ENCODE results near the gene RASD2.

The RASD2 gene

DNA sequence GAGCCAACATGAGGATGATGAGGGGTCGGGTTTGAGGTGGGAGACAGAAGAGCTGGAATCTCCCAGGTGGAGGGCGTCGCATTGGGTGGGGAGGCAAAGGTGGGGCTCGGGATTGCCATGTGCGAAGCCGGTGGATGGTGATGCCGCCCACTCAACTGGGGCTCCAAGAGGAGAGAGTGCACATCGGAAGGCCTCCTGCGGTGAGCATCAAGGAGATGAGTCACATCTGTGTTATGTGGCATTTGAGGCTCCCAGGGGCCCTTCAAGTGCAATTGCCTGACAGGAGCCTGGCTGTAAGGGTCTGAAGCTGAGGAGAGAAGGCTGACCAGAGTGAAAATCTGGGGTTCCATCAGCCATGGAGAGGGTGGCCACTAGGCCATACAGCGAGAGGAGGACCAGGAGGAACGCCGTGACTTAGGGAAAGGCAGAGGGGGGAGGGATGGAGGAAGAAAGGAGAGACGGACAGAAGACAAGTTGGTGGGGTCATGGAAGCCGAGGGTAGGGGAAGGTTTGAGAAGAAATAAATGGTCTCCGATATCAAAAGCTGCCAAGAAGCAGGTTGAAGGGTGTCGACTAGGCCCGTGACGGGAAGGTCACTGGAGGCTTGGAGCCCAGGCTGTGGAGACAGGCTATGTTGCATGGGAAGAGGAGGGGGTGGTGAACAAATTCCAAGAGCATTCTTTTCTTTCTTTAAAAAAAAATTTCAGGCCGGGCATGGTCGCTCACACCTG lies 21.3 kb downstream of the RASD2 start:
- no peak for DNase-seq

DNA sequence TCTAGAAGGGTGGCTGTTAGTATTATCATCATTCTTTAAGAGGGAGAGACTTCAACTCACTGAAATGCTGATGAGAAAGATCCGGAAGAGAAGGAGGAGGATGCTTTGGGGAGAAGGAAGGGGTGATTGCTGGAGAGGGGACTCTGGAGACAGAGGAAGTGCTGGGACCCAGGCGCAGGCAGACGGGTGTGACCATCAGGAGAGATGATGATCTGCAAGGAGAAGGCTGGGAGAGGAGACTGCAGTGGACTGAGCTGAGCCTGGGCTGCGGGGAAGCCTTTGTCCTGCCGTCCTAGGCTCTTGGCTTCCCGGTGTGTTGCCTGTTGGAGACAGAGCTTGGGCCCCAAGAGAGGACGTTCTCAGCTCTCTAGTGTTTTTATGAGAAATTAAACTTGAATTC lies 22.6 kb downstream of the RASD2 start:
- DNase-seq, result no peak

GRCh38 chr22:35564975-35565867 lies 24.6 kb downstream of the RASD2 start:
- no peak for DNase-seq

DNA sequence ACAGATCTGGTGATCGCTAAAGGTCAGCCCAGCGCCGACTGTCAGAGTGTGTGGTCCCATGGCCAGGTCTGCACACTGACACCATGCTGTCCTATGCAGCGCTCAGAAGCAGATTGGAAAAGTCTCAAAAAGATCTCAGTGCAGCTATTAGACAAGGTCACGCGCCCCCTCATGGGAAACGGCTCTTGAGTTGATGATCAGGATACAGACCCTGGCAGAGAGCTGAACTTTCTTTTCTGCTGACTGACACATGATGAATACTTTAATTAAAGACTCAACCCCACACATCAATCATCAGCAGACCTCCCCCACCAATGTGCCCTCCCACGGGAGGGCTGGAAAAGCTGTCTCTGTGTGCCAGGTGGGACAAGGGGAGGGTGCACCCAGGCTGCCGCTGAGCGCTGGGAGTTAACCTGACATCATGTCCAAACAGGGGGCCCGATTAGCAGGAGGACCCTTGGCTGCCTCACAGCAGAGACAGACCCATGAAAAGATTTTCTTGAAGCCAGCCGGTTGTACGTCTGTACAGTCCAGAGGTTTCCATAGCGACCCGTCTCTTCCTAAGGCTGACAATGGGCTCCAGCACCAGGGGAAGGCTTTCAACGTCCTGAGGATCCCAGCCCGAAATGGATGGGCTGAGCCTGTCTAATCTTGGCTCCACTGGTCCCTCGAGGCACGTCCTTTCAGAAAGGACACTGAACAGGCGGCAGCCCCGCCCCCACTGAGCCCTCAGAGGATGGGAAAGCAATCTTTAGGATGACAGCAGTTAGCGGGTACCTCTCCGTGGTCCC lies 26.9 kb downstream of the RASD2 start:
- no peak for DNase-seq

DNA sequence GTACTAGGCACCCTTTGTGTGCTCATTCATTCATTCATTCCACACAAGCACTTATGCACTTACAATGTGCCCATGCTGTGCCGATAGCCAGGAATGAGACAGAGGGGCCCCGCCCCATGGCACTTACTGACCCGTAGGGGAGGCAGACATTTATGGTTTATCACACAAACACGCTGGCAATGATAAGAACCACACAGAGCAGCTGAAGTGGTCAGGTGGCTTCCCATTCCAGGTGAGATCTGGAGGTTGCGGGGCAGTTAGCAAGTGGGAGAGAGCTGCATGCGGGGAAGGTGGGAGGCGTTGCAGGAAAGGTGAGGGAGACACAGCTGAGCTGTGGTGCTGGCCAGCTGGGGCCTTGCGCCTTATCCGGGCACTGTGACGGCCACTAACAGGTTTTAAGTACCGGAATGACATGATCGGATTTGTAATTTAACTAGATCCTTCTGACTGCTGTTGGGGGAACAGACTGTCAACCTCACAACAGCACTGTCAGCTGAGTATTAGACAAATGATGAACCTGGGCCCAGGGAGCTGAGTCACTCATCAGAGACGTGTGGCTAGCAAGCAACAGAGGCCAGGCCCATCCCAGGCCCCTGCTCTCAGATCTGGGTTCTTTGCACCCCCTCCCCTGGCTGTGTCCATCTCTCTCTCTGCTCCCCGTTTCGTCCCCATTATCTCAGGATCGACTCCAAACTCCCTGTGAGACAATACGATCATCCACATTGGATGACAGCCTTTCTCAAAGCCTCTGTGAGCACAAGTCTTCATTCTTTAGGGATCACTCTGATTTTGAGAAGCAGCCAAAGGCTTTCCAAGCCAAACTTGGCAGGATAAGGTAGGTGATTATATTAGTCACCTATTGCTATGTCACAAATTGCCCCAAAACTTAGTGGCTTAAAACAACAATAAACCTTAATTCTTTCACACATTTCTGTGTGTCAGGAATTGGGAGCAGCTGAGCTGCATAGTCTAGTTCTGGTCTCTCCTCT lies 28.4 kb downstream of the RASD2 start:
- no peak for DNase-seq

GRCh38 chr22:35569916-35570315 lies 29.3 kb downstream of the RASD2 start:
- DNase-seq, result no peak

DNA sequence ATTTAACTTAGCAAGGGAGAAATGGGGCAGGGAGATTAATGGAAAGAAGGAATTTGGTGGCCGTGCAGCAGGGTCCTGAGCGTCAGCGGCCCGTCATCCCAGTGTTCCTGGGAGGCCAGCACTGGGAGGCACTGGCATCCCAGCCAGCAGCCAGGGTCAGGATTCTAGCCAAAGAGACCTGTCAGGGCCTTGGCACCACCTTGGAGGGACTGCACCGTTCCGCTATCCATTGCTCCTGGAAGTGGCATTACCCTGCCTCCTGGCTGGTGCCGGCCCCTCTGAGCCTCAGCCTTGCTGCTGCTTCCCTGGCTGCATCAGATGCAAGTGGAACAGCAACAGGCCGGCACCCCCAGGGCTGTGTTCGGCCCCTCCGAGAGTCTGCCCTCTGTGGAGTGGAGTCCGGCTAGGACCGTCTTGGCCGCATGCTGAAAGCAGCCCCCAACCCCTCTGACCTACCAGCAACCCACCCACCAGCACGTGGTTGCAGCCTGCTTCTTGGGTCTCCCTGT lies 30.1 kb downstream of the RASD2 start:
- no peak for DNase-seq

DNA sequence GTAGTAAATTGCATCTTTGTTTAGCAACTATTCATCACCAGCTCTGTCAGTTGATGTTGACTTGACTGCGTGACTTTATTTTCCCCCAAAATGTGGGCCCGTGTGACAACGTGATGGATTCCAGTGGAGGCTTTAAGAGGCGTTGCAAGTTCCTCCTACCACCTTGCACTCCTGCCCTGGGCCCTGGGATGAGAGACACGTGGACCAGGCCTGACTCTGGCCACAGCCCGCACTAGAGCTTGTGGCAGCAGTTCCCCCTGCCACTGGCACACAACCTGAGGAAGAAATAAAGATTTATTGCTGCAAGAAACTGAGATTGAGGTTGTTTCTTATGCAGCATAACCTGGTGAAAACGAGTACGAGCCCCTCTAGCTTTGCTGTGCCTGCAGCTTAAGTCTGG lies 31.9 kb downstream of the RASD2 start:
- DNase-seq, result no peak

GRCh38 chr22:35575116-35575748 lies 34.6 kb downstream of the RASD2 start:
- DNase-seq, result no peak

DNA sequence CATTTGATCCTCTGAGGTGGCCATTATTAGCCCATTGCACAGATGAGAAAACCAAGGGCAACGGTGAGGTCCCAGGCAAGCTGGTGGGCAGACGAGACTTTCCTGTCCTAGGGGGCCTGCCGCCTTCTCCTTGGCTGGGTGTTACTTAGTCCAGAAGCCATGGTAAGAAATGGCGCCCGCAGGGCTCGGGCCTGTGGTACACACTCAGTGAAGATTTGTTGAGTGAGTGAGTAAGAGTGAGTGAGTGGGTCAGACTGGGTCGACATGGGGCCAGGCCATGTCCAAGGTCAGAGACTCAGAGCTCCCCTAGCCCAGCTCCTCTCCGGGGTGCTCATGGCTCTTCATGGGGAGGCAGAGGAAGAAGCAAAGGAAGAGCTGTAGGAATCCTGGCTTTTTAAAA lies 36.0 kb downstream of the RASD2 start:
- no peak for DNase-seq

DNA sequence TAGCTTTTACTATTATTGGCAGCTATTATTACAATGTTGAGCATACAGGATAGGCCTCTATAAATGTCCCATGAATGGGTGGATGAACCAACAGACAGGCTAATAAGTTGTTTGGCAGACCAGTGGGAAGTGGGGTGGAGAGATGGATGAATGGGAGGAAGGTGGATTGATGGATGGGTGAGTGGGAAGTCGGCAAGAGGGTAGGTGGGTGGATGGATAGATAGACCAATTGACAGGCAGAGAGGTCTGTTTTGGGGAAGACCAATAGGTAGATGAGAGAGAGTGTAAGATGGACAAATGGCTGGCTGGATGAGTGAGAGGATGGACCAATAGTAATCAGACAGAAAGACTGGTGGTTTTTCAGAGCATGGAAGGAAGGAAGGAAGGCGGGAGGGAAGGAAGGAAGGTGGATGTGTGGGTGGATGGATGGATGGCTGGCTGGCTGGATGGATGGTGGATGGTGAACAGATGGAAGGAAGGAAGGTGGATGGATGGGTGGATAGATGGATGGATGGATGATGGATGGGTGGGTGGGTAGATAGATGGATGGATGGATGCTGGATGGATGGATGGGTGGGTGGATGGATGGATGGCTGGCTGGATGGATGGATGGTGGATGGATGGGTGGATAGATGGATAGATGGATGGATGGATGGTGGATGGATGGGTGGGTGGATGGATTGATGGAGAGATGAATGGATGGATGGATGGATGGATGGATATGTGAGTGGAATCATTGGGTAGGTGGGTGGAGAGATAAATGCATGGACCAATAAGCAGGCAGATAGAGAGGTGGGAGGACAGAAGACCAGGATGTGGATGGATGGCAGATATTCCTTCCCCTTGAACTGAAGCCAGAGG lies 37.4 kb downstream of the RASD2 start:
- no peak for DNase-seq

DNA sequence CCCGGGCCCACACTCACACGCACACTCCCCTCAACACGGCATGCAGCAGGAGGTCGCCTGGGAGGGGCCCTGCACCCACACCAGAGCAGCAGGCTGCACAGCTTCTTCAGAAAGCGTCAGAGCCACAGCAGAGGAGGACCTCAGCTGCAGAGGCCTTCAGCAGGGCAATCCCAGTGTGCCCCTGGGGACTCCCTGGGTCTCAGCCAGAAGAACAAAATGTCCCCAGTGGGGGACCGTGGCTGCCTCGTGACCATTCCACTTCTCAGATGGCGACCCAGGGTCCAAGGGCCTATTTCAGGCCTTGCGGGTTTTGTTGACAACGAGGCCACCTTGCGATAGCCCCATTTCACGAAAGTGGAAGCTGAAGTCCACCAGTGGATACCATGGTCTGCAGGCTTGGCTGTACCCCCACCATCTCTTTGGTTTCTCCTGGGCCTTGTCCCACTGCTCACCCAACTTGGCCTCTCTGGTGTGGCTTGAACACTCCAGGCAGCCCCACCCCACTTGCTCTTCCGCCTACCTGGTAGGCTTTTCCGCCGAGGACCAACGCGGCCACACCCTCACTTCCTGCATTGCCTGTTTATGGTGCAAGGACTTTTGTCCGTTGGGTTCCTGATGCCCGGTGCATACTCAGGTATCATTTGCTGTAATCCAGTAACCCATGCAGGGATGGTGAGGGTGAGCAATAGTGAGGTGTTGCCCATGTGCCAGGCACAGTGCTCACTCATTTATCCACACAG lies 38.4 kb downstream of the RASD2 start:
- DNase-seq, result no peak

DNA sequence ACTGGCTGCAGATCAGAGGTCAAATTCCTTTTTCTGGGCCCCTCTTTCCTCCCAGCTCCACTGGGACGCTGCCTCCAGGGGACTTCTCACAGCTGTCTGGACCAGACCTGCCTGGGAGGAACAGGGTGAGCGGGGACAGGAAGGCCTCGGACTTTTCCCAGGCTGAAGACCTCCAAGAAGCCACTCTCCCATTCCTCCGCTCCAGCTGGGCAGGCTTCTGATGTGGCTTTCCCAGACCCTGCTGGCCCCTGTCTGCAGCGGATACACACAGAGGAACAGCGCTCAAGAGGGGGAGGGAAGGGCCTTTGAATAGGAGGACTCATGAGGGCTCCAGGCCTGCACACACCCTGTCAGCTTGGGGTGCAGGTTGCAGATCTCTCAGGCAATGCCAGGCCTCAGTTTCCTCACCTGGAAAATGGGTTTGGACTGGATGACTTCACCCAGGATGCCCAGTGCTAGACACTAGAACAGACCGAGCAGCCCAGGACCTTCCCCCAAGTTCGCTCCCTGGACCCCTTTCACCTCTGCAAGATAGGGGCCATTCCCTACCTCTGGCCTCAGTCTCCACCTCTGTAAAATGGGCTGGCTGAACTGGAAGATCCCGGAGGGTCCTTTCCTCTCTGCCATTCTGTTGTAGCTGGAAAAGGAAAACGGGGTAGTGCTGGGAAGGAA lies 39.9 kb downstream of the RASD2 start:
- DNase-seq, result no peak

DNA sequence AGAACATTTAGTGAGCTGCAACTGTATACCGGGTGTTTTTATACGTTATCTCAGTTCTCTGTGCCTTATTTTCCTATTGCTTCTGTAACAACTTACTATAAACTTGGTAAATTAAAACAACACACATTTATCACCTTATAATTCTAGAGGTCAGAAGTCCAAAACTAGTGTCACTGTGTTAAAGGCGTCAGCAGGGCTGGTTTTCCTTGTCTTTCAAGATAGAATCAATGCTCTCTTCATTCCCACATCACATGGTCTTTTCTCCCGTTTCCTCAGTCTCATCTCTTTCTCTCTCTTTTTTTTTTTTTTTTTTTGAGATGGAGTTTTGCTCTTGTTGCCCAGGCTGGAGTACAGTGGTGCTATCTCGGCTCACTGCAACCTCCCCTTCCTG lies 40.4 kb downstream of the RASD2 start:
- DNase-seq, result no peak

- DNase-seq, result no peak
Observed at GRCh38 chr22:35582218-35582860, 41.7 kb downstream of the RASD2 start.

DNA sequence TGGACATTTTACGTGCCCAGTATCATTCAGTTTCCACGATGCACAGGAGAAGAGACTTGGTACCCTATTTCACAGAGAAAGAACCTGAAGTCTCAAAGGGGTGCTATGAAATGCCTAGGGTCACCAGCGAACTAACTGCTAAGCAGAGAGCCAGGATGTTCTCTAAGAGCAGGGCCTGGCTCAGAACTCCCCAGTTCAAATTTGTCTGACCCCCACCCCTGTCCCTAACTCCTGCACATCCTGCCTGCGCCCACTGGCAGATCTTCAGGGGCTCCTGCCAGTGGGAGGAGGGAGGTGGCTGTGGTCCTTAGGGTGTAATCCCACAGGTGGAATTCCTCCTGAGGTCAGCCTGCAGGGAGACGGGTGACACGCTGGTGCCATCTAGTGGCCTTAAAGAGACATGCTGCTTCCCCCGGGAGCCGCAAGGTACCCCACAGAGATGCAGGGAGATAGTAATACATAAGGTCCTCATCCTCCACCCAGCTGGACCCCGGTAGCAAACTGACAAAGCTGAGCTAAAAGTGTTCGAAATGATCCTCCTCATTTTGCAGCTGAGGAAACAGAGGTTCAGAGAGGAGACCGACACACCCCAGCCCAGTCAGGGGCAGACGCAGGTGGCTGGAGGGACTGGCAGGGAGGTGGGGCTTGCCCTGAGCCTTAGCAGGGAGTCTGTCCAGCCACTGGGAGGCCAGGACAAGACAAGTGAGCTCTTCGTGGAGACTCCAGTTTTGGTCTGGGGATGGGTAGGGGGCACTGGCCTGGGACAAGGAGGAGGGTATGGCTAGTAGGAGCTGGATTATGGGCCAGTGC lies 42.4 kb downstream of the RASD2 start:
- no peak for DNase-seq

DNA sequence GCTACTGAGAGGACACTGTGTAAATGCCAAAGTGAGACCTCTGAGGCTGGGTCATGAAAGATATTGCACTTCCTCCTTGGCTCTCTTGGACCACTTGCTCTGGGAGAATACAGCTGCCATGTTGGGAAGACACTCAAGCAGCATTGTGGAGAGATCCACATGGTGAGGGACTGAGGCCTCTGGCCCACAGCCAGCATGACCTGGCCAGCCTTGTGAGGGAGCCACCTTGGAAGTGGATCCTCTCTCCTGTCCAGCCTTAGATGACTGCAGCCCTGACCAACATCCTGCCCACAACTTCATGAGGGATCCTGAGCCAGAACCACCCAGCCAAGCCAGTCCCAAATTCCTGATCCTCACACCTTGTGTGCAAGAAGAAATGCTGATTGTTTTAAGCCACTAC lies 46.1 kb downstream of the RASD2 start:
- no peak for DNase-seq

DNA sequence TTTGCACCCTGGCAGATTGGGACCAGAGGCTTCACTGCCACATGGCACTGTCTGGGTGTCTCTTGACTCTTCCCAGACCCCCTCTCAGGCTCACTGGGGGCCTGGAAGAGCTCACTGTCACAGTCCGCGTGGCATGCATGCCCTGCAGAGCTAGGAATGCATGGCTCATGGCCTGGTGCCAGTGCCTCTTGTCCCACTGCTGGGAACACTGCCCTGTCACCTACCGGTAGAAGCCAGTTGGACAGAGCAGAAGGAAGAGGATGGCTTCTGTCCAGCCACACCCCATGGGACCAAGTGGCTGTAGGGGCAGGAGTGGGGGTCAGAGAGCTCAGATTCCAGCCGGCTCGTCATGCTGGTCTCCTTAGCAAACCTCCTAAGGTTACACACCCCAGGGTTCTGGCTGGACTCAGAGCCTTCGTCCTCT lies 46.8 kb downstream of the RASD2 start:
- DNase-seq, result no peak
